NB4 (cell line): ENCODE results near the gene ADAD2.

Experiments
- DNase-seq: peaks from one replicate; pipeline ENCODE4 v3.0.0; 2010; ENCODE audit warnings: low read depth
- H3K4me3 ChIP-seq: one replicate; pipeline ENCODE4 v1.5.1; 2011; ENCODE audit warnings: mild to moderate bottlenecking, low read depth, low read length, moderate library complexity
- CTCF ChIP-seq: IDR thresholded peaks from one replicate; pipeline ENCODE4 v1.5.1; 2012; ENCODE audit warnings: low read depth, low read length
- MAX ChIP-seq: IDR thresholded peaks from 2 replicates; pipeline ENCODE4 v1.6.1; 2011; ENCODE audit warnings: low read depth, low read length
- MYC ChIP-seq: IDR thresholded peaks from 2 replicates; pipeline ENCODE4 v1.6.1; 2011; ENCODE audit warnings: low read depth, low read length
- POLR2A ChIP-seq: IDR thresholded peaks from 2 replicates; pipeline ENCODE4 v1.6.1; 2011; ENCODE audit warnings: mild to moderate bottlenecking; ENCODE audit not compliant: insufficient read length; ENCODE audit errors: extremely low read depth

ADAD2 gene

GRCh38 chr16:84193480-84193879 lies 2.5 kb downstream of the ADAD2 start:
- H3K4me3 ChIP-seq = no peak overlapping the region
- TF ChIP-seq MYC = no peak
- no peak for TF ChIP-seq CTCF
- TF ChIP-seq MAX = no peak
- no peak for TF ChIP-seq POLR2A
- DNase-seq = no peak

- DNase-seq = no peak
- TF ChIP-seq MYC = no peak
- TF ChIP-seq MAX = no peak
- TF ChIP-seq CTCF = no peak
- no peak for TF ChIP-seq POLR2A
- H3K4me3 ChIP-seq = no peak overlapping the region
Observed at GRCh38 chr16:84194018-84194417, 3.1 kb downstream of the ADAD2 start.

GRCh38 chr16:84194470-84195200 lies 3.7 kb downstream of the ADAD2 start:
- no peak for TF ChIP-seq MAX
- TF ChIP-seq MYC = no peak
- TF ChIP-seq CTCF = no peak
- no peak for TF ChIP-seq POLR2A
- DNase-seq = no peak
- H3K4me3 ChIP-seq = no peak overlapping the region

- no peak overlapping the region for H3K4me3 ChIP-seq
Observed at GRCh38 chr16:84195201-84196093, 4.5 kb downstream of the ADAD2 start.

GRCh38 chr16:84196101-84196500 lies 5.1 kb downstream of the ADAD2 start:
- no peak for TF ChIP-seq POLR2A
- no peak for TF ChIP-seq MAX
- no peak for TF ChIP-seq MYC
- TF ChIP-seq CTCF = no peak
- DNase-seq = no peak

More at GRCh38 chr16:84195201-84196093, 4.5 kb downstream of the ADAD2 start:
- TF ChIP-seq MYC = no peak
- no peak for TF ChIP-seq CTCF
- no peak for TF ChIP-seq MAX
- TF ChIP-seq POLR2A = no peak
- DNase-seq = no peak

More at GRCh38 chr16:84196101-84196500, 5.1 kb downstream of the ADAD2 start:
- no peak overlapping the region for H3K4me3 ChIP-seq
